DMS153 treated with DMSO at 0.1 percent for 48 hours (cell line): Measurements from ENCODE around the gene POLN.

Source experiments
- DNase-seq: peaks from one replicate; lab custom pipeline; 2025; ENCODE audit not compliant: unreplicated experiment; lab: John Stamatoyannopoulos, UW

Gene POLN

GRCh38 chr4:2126309-2127043 lies 115.4 kb downstream of the POLN start:
- DNase-seq = no peak

GRCh38 chr4:2125831-2126230 lies 116.1 kb downstream of the POLN start:
- no peak for DNase-seq

- DNase-seq = no peak
Measured at GRCh38 chr4:2125023-2125422, 116.9 kb downstream of the POLN start.

- DNase-seq = no peak
Measured at GRCh38 chr4:2116687-2117400, 125.1 kb downstream of the POLN start.

- no peak for DNase-seq
Measured at GRCh38 chr4:2105559-2105958, 136.4 kb downstream of the POLN start.

- DNase-seq = no peak
Measured at GRCh38 chr4:2104556-2105345, 137.2 kb downstream of the POLN start.

- no peak for DNase-seq
Measured at GRCh38 chr4:2103843-2104547, 137.9 kb downstream of the POLN start.

- DNase-seq = no peak
Measured at GRCh38 chr4:2103127-2103842, 138.6 kb downstream of the POLN start.

GRCh38 chr4:2102045-2102883 lies 139.7 kb downstream of the POLN start:
- DNase-seq = no peak

- DNase-seq = no peak
Measured at GRCh38 chr4:2101346-2102044, 140.4 kb downstream of the POLN start.

- DNase-seq = no peak
Measured at GRCh38 chr4:2096073-2096609, 145.8 kb downstream of the POLN start.

GRCh38 chr4:2095236-2096072 lies 146.5 kb downstream of the POLN start:
- no peak for DNase-seq

- DNase-seq = no peak
Measured at GRCh38 chr4:2094545-2094944, 147.4 kb downstream of the POLN start.

GRCh38 chr4:2093265-2093664 lies 148.7 kb downstream of the POLN start:
- DNase-seq = no peak

- no peak for DNase-seq
Measured at GRCh38 chr4:2092669-2093053, 149.3 kb downstream of the POLN start.

GRCh38 chr4:2091990-2092668 lies 149.8 kb downstream of the POLN start:
- no peak for DNase-seq

- no peak for DNase-seq
Measured at GRCh38 chr4:2090642-2091041, 151.3 kb downstream of the POLN start.
